MCF 10A (cell line): ENCODE data around the gene KRTAP9-8. TPM values are rescaled to one million over a fixed set of nuclear protein-coding genes. Genes with fewer than 3 reads are reported as not detected.
"Not testable (repeated sequence)": the region's sequence is repeated elsewhere in the genome, so short reads cannot be mapped to it uniquely, and the experiment has no call there.

Source experiments
- BruUV-seq: library from RNA; stranded (reverse); fragments of 400-500 nt; replicated peaks from 2 replicates; lab custom pipeline; 2021; lab: Mats Ljungman, UMichigan
- CTCF ChIA-PET: fragments of 300-600 bp; sonication (Branson Sonifier 250); formaldehyde crosslinking; extraction: SDS; loops from one replicate; lab custom pipeline; 2021; ENCODE audit warnings: antibody characterized with exemption, inconsistent platforms; lab: Yijun Ruan, JAX
- POLR2A ChIA-PET: fragments of 300-600, 350-650 bp; sonication (Branson Sonifier 250); formaldehyde crosslinking; extraction: SDS; loops from one replicate; lab custom pipeline; 2020; ENCODE audit warnings: antibody characterized with exemption, inconsistent platforms; lab: Yijun Ruan, JAX
- DNase-seq: peaks from one replicate; pipeline ENCODE4 v3.0.0-alpha.2; 2018; ENCODE audit not compliant: unreplicated experiment
- H3K27ac Mint-ChIP-seq: one replicate; pipeline ENCODE4 v1.8.0; 2022; ENCODE audit warnings: mild to moderate bottlenecking, low read depth, mixed read lengths; ENCODE audit not compliant: unreplicated experiment
- H3K27me3 Mint-ChIP-seq: one replicate; pipeline ENCODE4 v1.8.0; 2022; ENCODE audit warnings: mixed read lengths; ENCODE audit not compliant: insufficient read depth, unreplicated experiment
- H3K36me3 Mint-ChIP-seq: one replicate; pipeline ENCODE4 v1.8.0; 2022; ENCODE audit warnings: mild to moderate bottlenecking, moderate library complexity, mixed read lengths; ENCODE audit not compliant: insufficient read depth, unreplicated experiment
- H3K4me1 Mint-ChIP-seq: one replicate; pipeline ENCODE4 v1.8.0; 2022; ENCODE audit warnings: mixed read lengths; ENCODE audit not compliant: insufficient read depth, unreplicated experiment
- H3K4me3 Mint-ChIP-seq: one replicate; pipeline ENCODE4 v1.8.0; 2022; ENCODE audit warnings: mild to moderate bottlenecking, moderate library complexity, mixed read lengths; ENCODE audit not compliant: unreplicated experiment
- H3K9me3 Mint-ChIP-seq: one replicate; pipeline ENCODE4 v1.8.0; 2022; ENCODE audit warnings: mixed read lengths; ENCODE audit not compliant: unreplicated experiment
- intact Hi-C: fragments of 100-400 bp; cut with micrococcal nuclease; formaldehyde crosslinking; loops from 2 replicates; pipeline ENCODE4 v1.14.1; 2022
- total RNA-seq: library from RNA; stranded (reverse); gene quantifications from 2 replicates; pipeline ENCODE4 v1.2.3, GENCODE V29; 2022
- TF ChIP-seq, protein P1 (sequence below): fragments of 200-600 bp; IDR thresholded peaks from one replicate; pipeline ENCODE4 v1.8.0; 2022; ENCODE audit warnings: antibody characterized with exemption, mild to moderate bottlenecking; ENCODE audit not compliant: unreplicated experiment

KRTAP9-8 gene
- total RNA-seq, 1 experiment from 2014 or later = not detected

- H3K4me1 Mint-ChIP-seq = no peaks in the 10 kb centered on the region
Observed at GRCh38 chr17:41215681-41216080, 22.1 kb upstream of the KRTAP9-8 start.

GRCh38 chr17:41223821-41224220 is 14.0 kb upstream of the KRTAP9-8 start:
- no peak for DNase-seq
- POLR2A ChIA-PET = no interaction called here
- H3K27ac Mint-ChIP-seq = no peak overlapping the region
- CTCF ChIA-PET = no interaction called here
- no peak overlapping the region for H3K4me3 Mint-ChIP-seq
- peaks cover 7% of the 10 kb centered on the region for H3K9me3 Mint-ChIP-seq
- intact Hi-C loops = no loop called here
- TF ChIP-seq, protein P1, sequence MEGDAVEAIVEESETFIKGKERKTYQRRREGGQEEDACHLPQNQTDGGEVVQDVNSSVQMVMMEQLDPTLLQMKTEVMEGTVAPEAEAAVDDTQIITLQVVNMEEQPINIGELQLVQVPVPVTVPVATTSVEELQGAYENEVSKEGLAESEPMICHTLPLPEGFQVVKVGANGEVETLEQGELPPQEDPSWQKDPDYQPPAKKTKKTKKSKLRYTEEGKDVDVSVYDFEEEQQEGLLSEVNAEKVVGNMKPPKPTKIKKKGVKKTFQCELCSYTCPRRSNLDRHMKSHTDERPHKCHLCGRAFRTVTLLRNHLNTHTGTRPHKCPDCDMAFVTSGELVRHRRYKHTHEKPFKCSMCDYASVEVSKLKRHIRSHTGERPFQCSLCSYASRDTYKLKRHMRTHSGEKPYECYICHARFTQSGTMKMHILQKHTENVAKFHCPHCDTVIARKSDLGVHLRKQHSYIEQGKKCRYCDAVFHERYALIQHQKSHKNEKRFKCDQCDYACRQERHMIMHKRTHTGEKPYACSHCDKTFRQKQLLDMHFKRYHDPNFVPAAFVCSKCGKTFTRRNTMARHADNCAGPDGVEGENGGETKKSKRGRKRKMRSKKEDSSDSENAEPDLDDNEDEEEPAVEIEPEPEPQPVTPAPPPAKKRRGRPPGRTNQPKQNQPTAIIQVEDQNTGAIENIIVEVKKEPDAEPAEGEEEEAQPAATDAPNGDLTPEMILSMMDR = no peak
- no peaks in the 10 kb centered on the region for H3K4me1 Mint-ChIP-seq
- BruUV-seq = no TSS peak
- peaks cover 70% of the 10 kb centered on the region for H3K27me3 Mint-ChIP-seq
- H3K36me3 Mint-ChIP-seq = no peaks in the 10 kb centered on the region

More at GRCh38 chr17:41215681-41216080, 22.1 kb upstream of the KRTAP9-8 start:
- H3K27me3 Mint-ChIP-seq = peaks cover 35% of the 10 kb centered on the region
- H3K36me3 Mint-ChIP-seq = no peaks in the 10 kb centered on the region
- peaks cover 6% of the 10 kb centered on the region for H3K9me3 Mint-ChIP-seq
- no peak overlapping the region for H3K27ac Mint-ChIP-seq
- TF ChIP-seq, protein P1 = no peak
- POLR2A ChIA-PET = no interaction called here
- no peak for DNase-seq
- CTCF ChIA-PET = interaction anchor here (0.6 kb wide), 1 partner anchor 71 kb away, joined by 4 read pairs; no protein-coding TSS in a partner anchor
- intact Hi-C loops = no loop called here
- BruUV-seq = no TSS peak
- H3K4me3 Mint-ChIP-seq = no peak overlapping the region

DNA sequence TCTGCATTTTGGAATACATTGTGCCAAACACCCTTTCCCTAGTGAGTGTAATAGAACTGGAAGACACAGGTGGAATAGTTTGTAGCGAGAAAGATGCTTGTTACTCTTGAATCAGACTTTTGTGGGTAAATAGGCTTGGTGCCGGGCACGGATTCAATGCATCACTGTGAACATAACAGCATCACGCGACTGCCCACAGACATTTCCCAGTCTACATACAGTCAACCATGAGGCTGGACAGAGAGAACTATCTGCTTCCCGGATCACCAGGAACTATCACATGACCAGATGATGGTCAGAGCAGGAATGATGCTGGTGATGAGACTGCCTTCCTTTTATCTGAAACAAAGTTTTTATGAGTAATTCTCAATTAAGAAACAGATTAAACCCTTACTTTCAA is 11.7 kb upstream of the KRTAP9-8 start:
- CTCF ChIA-PET = interaction anchor here (0.6 kb wide), 1 partner anchor 36 kb away, joined by 4 read pairs; no protein-coding TSS in a partner anchor
- BruUV-seq = no TSS peak
- no peak for DNase-seq
- TF ChIP-seq, protein P1 = no peak
- intact Hi-C loops = no loop called here
- no peaks in the 10 kb centered on the region for H3K4me1 Mint-ChIP-seq
- no peaks in the 10 kb centered on the region for H3K9me3 Mint-ChIP-seq
- H3K36me3 Mint-ChIP-seq = no peaks in the 10 kb centered on the region
- POLR2A ChIA-PET = interaction anchor here (0.8 kb wide), 1 partner anchor 16 kb away, joined by 3 read pairs; no protein-coding TSS in a partner anchor
- H3K27ac Mint-ChIP-seq = no peak overlapping the region
- H3K27me3 Mint-ChIP-seq = peaks cover 67% of the 10 kb centered on the region
- H3K4me3 Mint-ChIP-seq = no peak overlapping the region

- H3K36me3 Mint-ChIP-seq, POLR2A ChIA-PET: not testable (repeated sequence)
Observed at GRCh38 chr17:41226598-41227095, 11.2 kb upstream of the KRTAP9-8 start, which contains the start of gene KRTAP9-2. Gene KRTAP9-2 (plus strand): TSS chr17:41226648. CDS start chr17:41226655, 7 bp downstream.

More at GRCh38 chr17:41226598-41227095, 11.2 kb upstream of the KRTAP9-8 start, which contains the start of gene KRTAP9-2:
- intact Hi-C loops, DNase-seq, CTCF ChIA-PET, H3K27ac Mint-ChIP-seq, BruUV-seq, H3K4me1 Mint-ChIP-seq, H3K4me3 Mint-ChIP-seq, H3K9me3 Mint-ChIP-seq: not testable (repeated sequence)
- H3K27me3 Mint-ChIP-seq = peaks cover 65% of the 10 kb centered on the region
